Stimulated activated CD4-positive, alpha-beta T cell treated with anti-CD3 and anti-CD28 coated beads, Interleukin-2, amount 100 ng/mL, for 4 hours (primary cell): ENCODE data around the gene ARHGAP26.

Experiments
- DNase-seq: peaks from one replicate; pipeline ENCODE4 v3.0.0-alpha.2; 2020; ENCODE audit warnings: low read depth

Gene ARHGAP26

GRCh38 chr5:142852416-142853198 is 82.4 kb downstream of the ARHGAP26 start:
- no peak for DNase-seq

GRCh38 chr5:142853682-142854081 is 83.5 kb downstream of the ARHGAP26 start:
- DNase-seq: no peak

- no peak for DNase-seq
Measured at GRCh38 chr5:142856269-142856782, 86.1 kb downstream of the ARHGAP26 start.

DNA sequence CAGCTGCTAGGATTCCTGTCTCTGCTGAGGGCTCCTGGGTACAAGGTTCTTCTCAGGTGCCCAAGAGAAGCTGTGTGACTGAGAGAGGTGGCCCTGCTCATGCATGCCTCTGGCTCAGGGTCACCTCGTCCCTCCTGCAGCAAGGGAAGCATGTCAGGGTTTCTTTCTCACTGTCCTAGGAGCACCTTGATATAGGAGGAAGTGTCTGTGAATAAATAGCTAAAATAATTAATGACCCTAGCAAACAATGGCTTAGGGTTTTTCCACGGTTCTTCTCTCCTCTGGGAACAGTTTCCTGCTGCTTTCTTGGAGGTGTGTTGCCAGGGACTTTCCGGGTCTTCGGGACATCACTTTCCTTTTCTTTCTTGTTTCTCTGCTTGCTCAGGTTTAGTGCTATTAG is 87.2 kb downstream of the ARHGAP26 start:
- DNase-seq: no peak

DNA sequence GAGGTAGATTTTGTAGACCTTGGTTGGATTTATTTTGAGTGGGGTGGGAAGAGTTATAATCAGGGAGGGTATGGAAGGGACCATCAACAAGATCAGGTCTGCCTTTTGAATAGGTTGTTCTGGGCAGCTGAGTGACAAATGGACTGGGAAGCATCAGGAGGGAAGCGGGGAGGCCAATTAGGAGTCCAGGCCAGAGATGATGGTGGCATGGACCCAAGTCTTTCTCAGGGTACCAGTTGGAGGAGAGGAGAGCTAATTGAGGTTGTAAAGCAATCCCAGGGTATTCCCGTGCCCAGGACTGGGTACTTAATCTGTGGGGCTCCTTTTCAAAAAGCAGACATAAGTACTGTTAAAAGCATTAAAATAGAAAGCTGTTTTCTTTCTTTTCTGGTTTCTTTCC is 88.9 kb downstream of the ARHGAP26 start:
- DNase-seq: no peak

GRCh38 chr5:142860270-142860669 is 90.1 kb downstream of the ARHGAP26 start:
- no peak for DNase-seq

DNA sequence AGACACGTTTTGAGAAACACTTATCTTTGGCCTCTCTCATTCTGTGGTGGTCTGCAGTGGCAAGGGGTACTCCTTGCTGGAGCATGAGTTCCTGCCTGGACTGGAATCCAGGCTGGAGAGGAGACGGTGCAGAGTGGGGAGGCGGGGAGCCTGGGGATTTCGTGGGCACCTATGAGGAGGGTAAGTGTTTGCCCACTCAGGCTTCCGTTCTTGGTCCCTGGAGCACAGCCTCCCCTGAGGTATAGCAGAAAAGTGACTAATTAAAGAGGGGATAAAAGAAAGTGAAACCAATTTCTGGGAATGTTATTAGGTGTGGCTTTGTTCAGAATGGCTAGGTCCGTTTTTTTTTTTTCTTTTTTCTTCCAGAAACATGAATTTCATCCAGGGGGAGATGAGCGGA is 90.8 kb downstream of the ARHGAP26 start:
- DNase-seq: no peak

DNA sequence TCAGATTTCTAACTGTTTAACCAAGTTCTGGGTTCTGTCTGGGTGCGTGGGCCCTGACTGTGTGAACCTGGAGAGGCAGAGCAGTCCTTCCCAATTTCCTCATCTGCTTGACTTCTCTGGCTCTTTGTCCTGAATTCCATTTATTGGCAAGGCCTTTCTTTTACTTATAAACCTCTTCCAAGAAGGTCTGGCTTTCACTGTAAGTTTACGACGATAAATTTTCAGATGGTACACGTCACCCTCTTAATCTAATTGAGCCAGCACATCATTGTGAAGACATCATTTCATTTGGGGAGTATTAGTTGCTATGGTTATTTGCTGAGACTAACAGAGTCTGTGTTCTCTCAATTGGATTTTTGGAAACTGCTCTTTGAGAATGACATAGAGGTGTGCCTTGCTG is 92.4 kb downstream of the ARHGAP26 start:
- no peak for DNase-seq

DNA sequence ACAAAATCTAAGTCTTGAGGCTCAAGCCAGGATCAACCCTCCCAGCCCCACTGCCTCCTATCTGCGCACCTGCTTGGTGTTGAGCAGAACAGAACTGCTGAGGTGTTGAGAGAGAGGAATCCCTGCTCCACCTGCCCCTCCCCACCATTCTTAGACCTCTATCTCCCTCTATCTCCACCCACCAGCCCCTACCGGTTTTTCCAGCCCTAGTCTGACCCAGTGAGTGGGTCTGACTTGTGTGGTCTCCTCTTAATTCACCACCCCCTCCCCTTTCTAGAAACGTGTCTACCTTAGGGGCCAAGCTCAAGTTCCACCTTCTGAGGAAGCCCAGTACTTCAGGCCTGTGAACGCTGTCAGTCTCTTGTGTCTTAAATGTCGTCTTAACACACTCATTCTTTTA is 93.7 kb downstream of the ARHGAP26 start:
- no peak for DNase-seq

DNA sequence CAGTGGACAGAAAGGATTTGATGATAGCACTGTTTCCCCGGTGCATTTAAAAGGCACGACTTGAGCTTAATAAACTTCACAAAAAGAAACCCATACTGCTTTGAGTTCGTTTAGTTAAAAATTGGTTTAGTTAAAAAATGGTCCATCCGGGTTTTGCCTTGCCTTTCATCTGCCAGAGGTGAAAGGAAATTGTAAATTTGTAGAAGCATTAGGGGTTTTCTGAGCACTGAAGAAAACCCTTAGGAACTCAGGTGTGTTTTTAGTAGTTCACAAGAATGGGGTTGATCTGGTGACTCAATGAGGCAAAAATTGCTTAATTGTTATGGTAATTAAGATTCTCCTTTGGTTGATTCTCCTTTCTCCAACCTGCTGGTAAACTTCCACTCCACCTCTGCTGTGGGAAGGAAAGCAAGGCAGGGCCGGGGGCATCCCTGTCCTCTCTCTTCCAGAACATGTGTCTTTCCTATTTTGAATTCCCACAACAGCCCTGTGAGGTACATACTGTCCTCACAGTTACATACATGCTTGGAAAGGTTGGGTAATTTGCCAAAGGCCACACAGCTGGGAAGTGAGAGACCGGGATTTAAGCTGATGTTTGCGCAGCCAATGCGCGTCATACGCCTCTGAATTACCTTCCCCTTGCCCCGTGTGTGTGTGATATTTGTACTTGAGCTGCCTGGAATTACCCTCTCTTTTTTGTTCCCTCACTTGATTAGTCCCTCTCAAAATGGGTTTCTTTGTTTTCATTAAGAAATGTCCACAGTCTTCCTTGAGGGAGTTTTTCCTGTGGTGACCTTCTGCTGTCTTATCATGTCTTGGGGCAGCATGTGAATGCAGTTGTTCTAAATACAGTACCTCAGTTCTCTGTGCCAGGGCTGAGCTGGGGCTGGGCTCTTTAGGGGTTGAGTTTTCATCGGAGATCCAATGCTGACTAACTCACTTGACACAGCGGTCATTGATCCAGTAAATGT is 94.4 kb downstream of the ARHGAP26 start:
- no peak for DNase-seq

GRCh38 chr5:142865631-142866030 is 95.5 kb downstream of the ARHGAP26 start:
- no peak for DNase-seq

DNA sequence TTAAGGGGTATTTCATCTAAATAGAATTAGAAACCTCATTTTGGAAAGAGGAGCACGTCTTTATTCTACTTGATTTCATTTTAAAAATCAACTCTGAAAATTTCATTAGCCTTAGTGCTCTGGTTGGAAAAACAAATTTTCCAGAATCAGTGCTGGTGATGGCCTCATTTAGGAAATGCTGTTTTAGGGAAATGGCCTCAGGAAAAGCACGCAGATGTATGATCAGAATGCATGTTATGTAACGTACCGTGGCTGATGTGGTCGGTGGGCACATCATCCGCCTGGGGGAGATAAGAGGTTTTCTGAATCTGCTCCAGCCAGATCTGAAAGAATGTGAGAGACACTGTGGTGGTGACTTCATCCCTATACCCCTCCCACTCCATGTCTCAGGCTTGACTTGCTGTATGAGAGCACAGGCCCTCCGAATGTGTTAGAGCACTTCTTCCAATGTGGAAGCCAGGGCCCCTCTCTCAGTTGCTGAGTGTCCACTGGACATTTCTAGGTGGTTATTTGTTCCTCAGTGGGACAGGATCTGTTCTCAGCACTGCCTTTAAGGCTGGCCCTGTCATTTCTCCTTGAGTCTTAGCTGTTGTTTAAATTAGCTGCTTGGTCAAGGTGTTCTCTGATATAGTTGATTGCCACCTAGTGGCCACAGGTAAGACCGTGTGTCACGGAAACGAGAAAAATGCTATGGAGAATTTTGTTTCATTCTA is 96.5 kb downstream of the ARHGAP26 start:
- DNase-seq: peak; percentile 19

DNA sequence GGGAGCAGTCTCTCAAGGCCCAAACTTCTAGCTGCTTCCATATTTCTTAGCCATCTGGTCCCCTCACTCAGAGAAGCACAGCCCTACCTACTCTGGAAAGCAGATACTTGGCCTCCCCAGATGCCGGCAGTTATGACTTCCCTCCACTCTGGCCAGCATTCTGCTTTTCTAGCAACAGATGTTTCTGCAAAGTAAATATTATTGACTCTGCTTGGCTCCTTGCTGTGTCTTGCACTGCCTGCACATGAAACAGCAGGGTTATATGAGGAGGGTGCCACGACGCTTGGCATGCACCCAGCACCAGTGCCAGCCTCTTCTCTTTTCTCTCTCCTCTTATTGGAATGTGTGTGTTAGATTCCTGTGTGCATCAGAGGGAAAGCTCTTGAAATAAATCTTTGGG is 99.7 kb downstream of the ARHGAP26 start:
- no peak for DNase-seq

DNA sequence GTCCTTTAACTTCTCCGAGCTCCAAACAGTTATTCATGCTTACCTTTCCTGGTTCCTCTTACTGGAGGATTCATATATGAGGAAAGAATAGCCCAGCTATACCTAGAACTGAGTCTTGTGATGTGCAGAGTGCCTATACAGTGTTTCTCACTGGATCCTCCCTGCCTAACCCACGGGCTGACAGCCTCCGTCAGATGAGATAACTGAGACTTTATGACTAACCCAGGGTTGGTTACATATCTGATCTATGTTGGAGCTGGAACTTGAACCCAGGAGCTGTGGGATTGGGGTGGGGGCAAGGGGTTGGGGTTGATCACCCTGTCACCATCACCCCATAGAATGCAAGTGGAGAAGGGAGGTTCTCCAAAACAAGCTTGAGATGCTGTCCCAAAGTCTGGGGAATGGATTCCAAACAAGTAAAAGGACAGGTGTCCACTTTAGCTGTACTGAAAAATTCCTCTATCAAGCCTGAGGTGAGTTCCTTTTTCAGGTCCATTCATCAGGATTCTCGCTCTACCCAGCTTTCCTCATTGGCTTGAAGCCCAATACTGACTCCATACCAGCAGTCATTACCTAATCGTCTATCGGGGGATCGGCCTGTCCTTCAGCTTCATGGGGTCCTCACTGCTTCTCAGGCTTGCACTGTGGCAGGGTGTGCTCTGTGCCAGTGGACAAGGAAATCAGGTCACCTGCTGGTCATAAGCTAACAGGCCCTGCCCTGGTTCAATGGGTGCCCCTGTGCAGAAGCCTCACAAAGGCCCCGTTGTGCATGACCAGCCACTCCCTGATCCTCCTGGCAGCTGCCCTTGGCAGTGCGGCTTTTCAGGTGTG is 100.6 kb downstream of the ARHGAP26 start:
- DNase-seq: no peak

DNA sequence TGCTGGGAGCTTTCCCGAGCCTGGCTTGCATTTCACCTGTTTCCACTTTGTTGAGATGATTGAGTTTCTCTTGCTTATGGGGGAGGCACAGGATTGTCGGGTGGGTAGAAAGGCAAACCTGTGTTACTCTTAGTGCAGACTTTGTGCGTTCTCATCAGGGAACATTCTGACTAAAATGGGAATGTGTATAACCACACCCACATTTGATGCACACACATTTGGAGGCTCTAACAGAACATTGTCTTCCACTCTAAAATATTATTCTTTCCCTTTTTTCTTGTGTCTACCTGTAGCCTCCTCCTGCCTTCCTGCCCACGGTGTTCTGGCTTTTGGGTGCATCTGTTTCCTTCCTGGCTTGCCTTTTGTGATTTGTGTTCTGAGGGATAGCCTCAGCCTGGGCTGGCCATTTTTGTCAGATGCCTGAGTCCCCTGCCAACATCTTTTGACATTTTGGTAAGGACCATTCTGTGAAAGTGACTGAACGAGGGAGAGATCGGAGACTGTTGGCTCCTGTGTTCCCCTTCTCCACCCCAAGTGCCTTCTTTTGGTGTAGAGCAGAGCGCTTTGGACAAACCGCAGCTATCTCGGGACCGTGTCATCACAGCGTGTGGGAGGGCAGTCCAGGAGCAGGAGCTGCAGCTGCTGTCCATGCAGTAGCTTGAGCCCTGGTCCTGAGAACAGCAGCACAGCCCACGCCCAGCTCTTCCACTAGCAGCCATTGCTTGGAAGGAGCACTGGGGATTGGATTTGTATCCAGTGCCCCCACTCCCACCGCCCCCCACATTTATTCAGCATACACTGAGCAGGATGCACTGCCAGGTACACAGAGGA is 101.4 kb downstream of the ARHGAP26 start:
- DNase-seq: no peak

DNA sequence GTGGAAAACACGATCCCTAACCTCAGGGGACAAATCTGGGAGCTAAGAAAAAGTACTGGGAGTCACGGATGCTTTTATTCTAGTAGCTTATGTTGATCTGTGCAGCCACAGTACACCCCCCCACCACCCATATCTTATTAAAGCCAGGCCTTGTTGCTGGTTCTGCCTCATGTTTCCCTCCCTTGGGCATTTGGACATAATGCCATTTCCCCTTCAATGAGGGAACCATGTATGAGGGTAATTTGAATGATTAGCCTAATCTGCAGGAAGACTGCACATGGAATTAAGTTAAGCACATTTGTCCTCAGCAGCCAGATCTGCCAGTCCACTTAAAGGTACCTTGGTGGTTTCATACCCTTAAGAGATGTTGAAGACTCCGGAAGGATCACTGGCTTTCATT is 102.0 kb downstream of the ARHGAP26 start:
- no peak for DNase-seq

- no peak for DNase-seq
Measured at GRCh38 chr5:142872795-142873194, 102.6 kb downstream of the ARHGAP26 start.

GRCh38 chr5:142873831-142874230 is 103.7 kb downstream of the ARHGAP26 start:
- DNase-seq: no peak

DNA sequence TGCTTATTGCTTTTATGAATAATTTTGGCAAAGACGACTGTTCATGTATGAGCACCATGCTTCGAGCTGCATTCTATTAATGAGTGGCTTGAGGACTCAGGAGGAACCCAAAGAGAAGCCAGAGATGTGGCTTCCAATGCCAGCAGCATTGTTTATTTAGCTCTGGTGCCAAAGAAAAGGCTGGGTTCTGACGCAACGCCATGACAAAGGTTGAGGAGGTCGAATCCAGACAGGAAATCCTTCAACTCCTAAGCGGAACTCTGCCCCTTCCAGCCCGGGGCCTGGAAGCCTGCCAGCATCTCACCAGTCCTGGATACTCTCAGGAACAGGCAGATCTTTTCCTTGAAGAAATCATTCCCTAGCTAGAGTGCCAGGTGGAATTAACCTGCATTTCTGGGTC is 104.4 kb downstream of the ARHGAP26 start:
- DNase-seq: no peak

DNA sequence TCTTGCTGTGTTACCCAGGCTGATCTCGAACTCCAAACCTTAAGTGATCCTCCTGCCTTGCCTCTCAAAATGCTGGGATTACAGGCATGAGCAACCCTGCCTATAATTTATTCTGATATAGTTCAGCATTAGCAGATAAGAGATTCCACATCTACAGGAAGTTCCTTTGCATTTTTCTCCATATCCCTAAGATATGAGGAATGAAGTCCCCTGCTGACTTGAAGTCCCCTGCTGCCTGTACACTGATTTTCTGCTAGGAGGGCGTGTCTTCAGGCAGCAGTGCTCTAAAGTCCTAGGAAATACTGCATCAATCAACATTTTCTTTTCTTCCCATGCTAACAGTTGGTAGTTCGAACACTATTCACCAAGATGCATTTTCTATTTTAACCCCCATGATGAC is 105.8 kb downstream of the ARHGAP26 start:
- no peak for DNase-seq
